ENCODE results near the gene MAFF.
"Not testable (repeated sequence)": the region's sequence is repeated elsewhere in the genome, so short reads cannot be mapped to it uniquely, and the experiment has no call there.

MAFF gene

DNA sequence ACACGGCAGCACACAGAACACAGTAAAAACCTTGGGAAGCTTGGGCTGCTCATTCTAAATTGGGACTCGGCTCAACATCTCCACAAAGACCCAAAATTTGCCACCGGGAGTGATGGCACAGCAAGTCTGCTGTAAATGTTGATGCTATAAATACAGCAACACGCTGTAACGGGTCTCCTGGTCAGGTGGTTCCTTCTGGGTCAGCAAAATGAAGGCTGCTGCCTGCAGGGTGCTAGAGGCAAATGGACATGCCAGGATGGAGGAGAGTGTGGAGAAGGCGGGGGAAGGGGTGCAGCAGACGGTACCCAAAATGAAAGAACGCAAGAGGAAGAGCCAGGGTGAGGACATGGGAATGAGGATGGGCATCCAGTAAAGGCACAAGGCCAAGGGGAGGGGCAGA is 30.4 kb downstream of the MAFF start:
- DNase-seq (ENCODE audit: low read depth in 1 of 2, low spot score in 1 of 2), result no peak
- H3K27ac ChIP-seq (replicated peaks), result no peak overlapping the region
- no peak overlapping the region for H3K4me3 ChIP-seq (replicated peaks; ENCODE audit: insufficient read depth, low read length)
- TF ChIP-seq, protein P1, sequence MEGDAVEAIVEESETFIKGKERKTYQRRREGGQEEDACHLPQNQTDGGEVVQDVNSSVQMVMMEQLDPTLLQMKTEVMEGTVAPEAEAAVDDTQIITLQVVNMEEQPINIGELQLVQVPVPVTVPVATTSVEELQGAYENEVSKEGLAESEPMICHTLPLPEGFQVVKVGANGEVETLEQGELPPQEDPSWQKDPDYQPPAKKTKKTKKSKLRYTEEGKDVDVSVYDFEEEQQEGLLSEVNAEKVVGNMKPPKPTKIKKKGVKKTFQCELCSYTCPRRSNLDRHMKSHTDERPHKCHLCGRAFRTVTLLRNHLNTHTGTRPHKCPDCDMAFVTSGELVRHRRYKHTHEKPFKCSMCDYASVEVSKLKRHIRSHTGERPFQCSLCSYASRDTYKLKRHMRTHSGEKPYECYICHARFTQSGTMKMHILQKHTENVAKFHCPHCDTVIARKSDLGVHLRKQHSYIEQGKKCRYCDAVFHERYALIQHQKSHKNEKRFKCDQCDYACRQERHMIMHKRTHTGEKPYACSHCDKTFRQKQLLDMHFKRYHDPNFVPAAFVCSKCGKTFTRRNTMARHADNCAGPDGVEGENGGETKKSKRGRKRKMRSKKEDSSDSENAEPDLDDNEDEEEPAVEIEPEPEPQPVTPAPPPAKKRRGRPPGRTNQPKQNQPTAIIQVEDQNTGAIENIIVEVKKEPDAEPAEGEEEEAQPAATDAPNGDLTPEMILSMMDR (IDR thresholded peaks at IDR 0.05; ENCODE audit: insufficient read depth, low read length), result no peak
- no peaks in the 10 kb centered on the region for H3K27me3 ChIP-seq (ENCODE audit: insufficient read depth, poor library complexity, severe bottlenecking)

DNA sequence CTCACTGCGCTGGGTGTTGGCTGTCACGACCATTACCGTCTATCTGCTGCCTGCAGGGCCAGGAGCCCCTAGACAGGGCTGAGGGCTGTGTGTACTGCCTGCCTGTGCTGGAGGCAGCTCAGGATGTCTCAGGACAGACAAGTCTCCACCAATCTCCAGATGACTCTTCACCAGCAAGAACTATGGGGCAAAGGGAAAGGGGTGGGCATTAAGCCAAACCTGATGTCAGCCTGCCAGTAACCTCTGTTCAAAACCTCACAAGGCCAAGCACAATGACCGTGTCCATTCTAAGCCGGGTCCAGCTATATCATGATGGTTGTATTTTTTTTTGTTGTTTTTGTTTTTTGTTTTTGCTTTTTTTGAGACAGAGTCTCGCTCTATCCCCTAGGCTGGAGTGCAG is 31.6 kb downstream of the MAFF start:
- Histone ChIP-seq H3K4me3 (replicated peaks; ENCODE audit: insufficient read depth, low read length) (no peak overlapping the region), H3K27me3 (ENCODE audit: insufficient read depth, poor library complexity, severe bottlenecking) (no peaks in the 10 kb centered on the region), H3K27ac (replicated peaks) (no peak overlapping the region)
- TF ChIP-seq POLR2AphosphoS5 (IDR thresholded peaks at IDR 0.05; ENCODE audit: low read depth) (no peak), GABPA (IDR thresholded peaks at IDR 0.05; ENCODE audit: low read depth) (no peak), SPI1 (IDR thresholded peaks at IDR 0.05; ENCODE audit: borderline replicate concordance, low read depth) (no peak)
- TF ChIP-seq, protein P2, sequence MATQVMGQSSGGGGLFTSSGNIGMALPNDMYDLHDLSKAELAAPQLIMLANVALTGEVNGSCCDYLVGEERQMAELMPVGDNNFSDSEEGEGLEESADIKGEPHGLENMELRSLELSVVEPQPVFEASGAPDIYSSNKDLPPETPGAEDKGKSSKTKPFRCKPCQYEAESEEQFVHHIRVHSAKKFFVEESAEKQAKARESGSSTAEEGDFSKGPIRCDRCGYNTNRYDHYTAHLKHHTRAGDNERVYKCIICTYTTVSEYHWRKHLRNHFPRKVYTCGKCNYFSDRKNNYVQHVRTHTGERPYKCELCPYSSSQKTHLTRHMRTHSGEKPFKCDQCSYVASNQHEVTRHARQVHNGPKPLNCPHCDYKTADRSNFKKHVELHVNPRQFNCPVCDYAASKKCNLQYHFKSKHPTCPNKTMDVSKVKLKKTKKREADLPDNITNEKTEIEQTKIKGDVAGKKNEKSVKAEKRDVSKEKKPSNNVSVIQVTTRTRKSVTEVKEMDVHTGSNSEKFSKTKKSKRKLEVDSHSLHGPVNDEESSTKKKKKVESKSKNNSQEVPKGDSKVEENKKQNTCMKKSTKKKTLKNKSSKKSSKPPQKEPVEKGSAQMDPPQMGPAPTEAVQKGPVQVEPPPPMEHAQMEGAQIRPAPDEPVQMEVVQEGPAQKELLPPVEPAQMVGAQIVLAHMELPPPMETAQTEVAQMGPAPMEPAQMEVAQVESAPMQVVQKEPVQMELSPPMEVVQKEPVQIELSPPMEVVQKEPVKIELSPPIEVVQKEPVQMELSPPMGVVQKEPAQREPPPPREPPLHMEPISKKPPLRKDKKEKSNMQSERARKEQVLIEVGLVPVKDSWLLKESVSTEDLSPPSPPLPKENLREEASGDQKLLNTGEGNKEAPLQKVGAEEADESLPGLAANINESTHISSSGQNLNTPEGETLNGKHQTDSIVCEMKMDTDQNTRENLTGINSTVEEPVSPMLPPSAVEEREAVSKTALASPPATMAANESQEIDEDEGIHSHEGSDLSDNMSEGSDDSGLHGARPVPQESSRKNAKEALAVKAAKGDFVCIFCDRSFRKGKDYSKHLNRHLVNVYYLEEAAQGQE (IDR thresholded peaks at IDR 0.05; ENCODE audit: insufficient replicate concordance, low read depth), result no peak
- TF ChIP-seq, protein P1 (IDR thresholded peaks at IDR 0.05; ENCODE audit: insufficient read depth, low read length), result no peak
- DNase-seq (ENCODE audit: low read depth in 1 of 2, low spot score in 1 of 2), result no peak

DNA sequence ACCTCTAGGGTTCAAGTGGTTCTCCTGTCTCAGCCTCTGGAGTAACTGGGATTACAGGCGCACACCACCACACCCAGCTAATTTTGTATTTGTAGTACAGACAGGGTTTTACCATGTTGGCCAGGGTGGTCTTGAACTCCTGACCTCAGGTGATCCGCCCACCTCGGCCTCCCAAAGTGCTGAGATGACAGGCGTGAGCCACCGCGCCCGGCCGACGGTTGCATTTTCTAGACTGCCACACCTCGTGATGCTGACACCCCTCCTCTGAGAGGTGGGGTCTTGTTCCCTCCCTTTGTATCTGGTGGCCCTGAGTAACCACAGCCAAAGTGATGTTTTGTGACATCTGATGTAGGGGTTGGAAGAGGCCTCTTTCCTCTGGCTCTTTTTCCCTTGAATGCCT is 32.1 kb downstream of the MAFF start:
- not testable (repeated sequence) for DNase-seq (ENCODE audit: low read depth in 1 of 2, low spot score in 1 of 2); H3K4me3 ChIP-seq (replicated peaks; ENCODE audit: insufficient read depth, low read length); H3K27me3 ChIP-seq (ENCODE audit: insufficient read depth, poor library complexity, severe bottlenecking); H3K27ac ChIP-seq (replicated peaks)

DNA sequence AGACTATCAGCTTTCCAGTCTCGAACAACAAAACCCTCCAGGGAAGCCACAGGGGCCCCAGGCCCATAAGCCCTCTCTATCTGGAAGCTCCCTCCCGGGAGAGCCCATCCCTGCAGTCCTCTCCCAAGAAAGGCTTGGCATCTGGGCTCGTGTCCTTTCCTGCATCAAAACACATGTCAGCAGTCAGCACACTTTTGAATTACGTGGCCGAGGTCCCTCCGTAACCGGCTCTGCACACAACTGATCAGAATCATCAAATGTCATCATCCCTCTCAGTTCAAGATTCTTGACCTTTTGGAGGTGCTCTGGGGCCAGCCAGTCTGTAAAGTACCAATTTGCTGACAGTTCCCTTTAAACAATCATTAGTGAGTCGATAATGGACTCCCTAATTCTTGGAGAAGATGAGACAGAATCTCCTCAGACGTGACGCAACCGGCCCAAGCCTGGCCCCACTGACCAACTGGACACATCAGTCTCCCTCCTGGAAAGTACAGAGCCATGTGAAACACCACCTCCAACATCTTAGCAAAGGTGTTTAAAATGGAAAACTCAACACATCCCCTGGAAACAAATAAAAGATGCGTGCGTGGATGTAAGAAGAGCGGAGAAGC is 33.6 kb downstream of the MAFF start:
- no peak overlapping the region for H3K27ac ChIP-seq (replicated peaks)
- DNase-seq (ENCODE audit: low read depth in 1 of 2, low spot score in 1 of 2), result no peak
- TF ChIP-seq SPI1 (IDR thresholded peaks at IDR 0.05; ENCODE audit: borderline replicate concordance, low read depth) (no peak), POLR2AphosphoS5 (IDR thresholded peaks at IDR 0.05; ENCODE audit: low read depth) (no peak), GABPA (IDR thresholded peaks at IDR 0.05; ENCODE audit: low read depth) (no peak)
- TF ChIP-seq, protein P2 (IDR thresholded peaks at IDR 0.05; ENCODE audit: insufficient replicate concordance, low read depth), result no peak
- TF ChIP-seq, protein P1 (IDR thresholded peaks at IDR 0.05; ENCODE audit: insufficient read depth, low read length), result no peak
- no peak overlapping the region for H3K4me3 ChIP-seq (replicated peaks; ENCODE audit: insufficient read depth, low read length)
- H3K27me3 ChIP-seq (ENCODE audit: insufficient read depth, poor library complexity, severe bottlenecking), result no peaks in the 10 kb centered on the region
